HG03025 (cell line): Measurements from ENCODE around the gene PTGER4.
A peak's percentile ranks its signal among the peaks of the same experiment; 100 is the strongest.
"Not testable (repeated sequence)": the region's sequence is repeated elsewhere in the genome, so short reads cannot be mapped to it uniquely, and the experiment has no call there.

Source experiments
- ATAC-seq: cut with Tn5 transposase; IDR thresholded peaks from one replicate; pipeline ENCODE4 v1.9.1; 2021; ENCODE audit warnings: mild to moderate bottlenecking, moderate library complexity; ENCODE audit not compliant: unreplicated experiment, low FRiP score

PTGER4 gene

GRCh38 chr5:40688996-40689395 is 9.3 kb downstream of the PTGER4 start:
- no peak for ATAC-seq

GRCh38 chr5:40689438-40689837 is 9.7 kb downstream of the PTGER4 start:
- no peak for ATAC-seq

- no peak for ATAC-seq
Observed at GRCh38 chr5:40690267-40690666, 10.6 kb downstream of the PTGER4 start.

- no peak for ATAC-seq
Observed at GRCh38 chr5:40691894-40692293, 12.2 kb downstream of the PTGER4 start.

- no peak for ATAC-seq
Observed at GRCh38 chr5:40694433-40694832, 14.7 kb downstream of the PTGER4 start.

- ATAC-seq: no peak
Observed at GRCh38 chr5:40700116-40700782, 20.5 kb downstream of the PTGER4 start.

- ATAC-seq: not testable (repeated sequence)
Observed at GRCh38 chr5:40702027-40702426, 22.3 kb downstream of the PTGER4 start.

- ATAC-seq: not testable (repeated sequence)
Observed at GRCh38 chr5:40705484-40705883, 25.8 kb downstream of the PTGER4 start.

GRCh38 chr5:40710575-40710974 is 30.9 kb downstream of the PTGER4 start:
- not testable (repeated sequence) for ATAC-seq

GRCh38 chr5:40714001-40714400 is 34.3 kb downstream of the PTGER4 start:
- ATAC-seq: no peak

GRCh38 chr5:40716000-40716399 is 36.3 kb downstream of the PTGER4 start:
- ATAC-seq: no peak

GRCh38 chr5:40716590-40716989 is 36.9 kb downstream of the PTGER4 start:
- no peak for ATAC-seq

- ATAC-seq: no peak
Observed at GRCh38 chr5:40717281-40717680, 37.6 kb downstream of the PTGER4 start.

- ATAC-seq: no peak
Observed at GRCh38 chr5:40720069-40720468, 40.4 kb downstream of the PTGER4 start.

- not testable (repeated sequence) for ATAC-seq
Observed at GRCh38 chr5:40722497-40722911, 42.8 kb downstream of the PTGER4 start.

- no peak for ATAC-seq
Observed at GRCh38 chr5:40733434-40733833, 53.7 kb downstream of the PTGER4 start.

GRCh38 chr5:40733879-40734563 is 54.3 kb downstream of the PTGER4 start:
- ATAC-seq: no peak

- no peak for ATAC-seq
Observed at GRCh38 chr5:40734986-40735385, 55.3 kb downstream of the PTGER4 start.

- no peak for ATAC-seq
Observed at GRCh38 chr5:40735609-40736008, 55.9 kb downstream of the PTGER4 start.

GRCh38 chr5:40736103-40736875 is 56.6 kb downstream of the PTGER4 start:
- peak; percentile 67 for ATAC-seq

- ATAC-seq: no peak
Observed at GRCh38 chr5:40738502-40738901, 58.8 kb downstream of the PTGER4 start.
